Right atrium auricular region (tissue), 2 donors: ENCODE results near the gene KAT6B. TPM values are rescaled to one million over a fixed set of nuclear protein-coding genes. Genes with fewer than 3 reads are reported as not detected.

Experiments
- DNase-seq: peaks from one replicate; pipeline ENCODE4 v3.0.0-alpha.2; 2019; ENCODE audit warnings: low spot score
- H3K27ac ChIP-seq, 2 donors: fragments of 200-600 bp; sonication (generic); 1 replicate in 1 of 2; 2 replicates in 1 of 2; pipeline ENCODE4 v1.5.1; 2016 to 2019
- H3K27me3 ChIP-seq, 2 donors: fragments of 200-600 bp; sonication (generic); one replicate each; pipeline versions ENCODE4 v1.5.1 to v1.6.0; 2017 to 2019
- H3K36me3 ChIP-seq: fragments of 200-600 bp; sonication (generic); one replicate; pipeline ENCODE4 v1.5.1; 2016
- H3K4me1 ChIP-seq, 2 donors: fragments of 200-600 bp; sonication (generic); one replicate each; pipeline versions ENCODE4 v1.5.1 to v1.6.0; 2017 to 2019
- H3K4me3 ChIP-seq, 2 donors: fragments of 200-600 bp; sonication (generic); 1 replicate in 1 of 2; 2 replicates in 1 of 2; pipeline ENCODE4 v1.5.1; 2017 to 2019; ENCODE audit warnings: mild to moderate bottlenecking in 1 of 2, moderate library complexity in 1 of 2
- H3K9me3 ChIP-seq, 2 donors: fragments of 200-600 bp; sonication (generic); one replicate each; pipeline ENCODE4 v1.5.1; 2019
- CTCF ChIP-seq, 2 donors: fragments of 200-600 bp; sonication (generic); IDR thresholded peaks; one replicate each; pipeline ENCODE4 v1.5.1; 2019; ENCODE audit warnings: antibody characterized with exemption in 2 of 2
- total RNA-seq, 2 donors: library from RNA; depleted of rRNA; stranded (reverse); fragments of >200 nt; gene quantifications; one replicate each; pipeline ENCODE4 v1.1.0, GENCODE V29; 2016

KAT6B gene
- total RNA-seq, 2 donors from 2014 or later: 42.7 to 43.5 TPM

- H3K4me1 ChIP-seq: peaks cover 0 to 8% of the 10 kb centered on the region in 2 donors
- peaks cover 55% of the 10 kb centered on the region for H3K36me3 ChIP-seq
- H3K9me3 ChIP-seq: no peaks in the 10 kb centered on the region
- no peak overlapping the region for H3K27ac ChIP-seq
- H3K4me3 ChIP-seq: no peak overlapping the region
- no peak for DNase-seq
- H3K27me3 ChIP-seq: no peaks in the 10 kb centered on the region
- no peak for TF ChIP-seq CTCF (IDR thresholded peaks at IDR 0.05)
Observed at GRCh38 chr10:75029420-75029819, 203.0 kb downstream of the KAT6B start.

- no peak for DNase-seq
- Histone ChIP-seq H3K27ac (no peak overlapping the region), H3K27me3 (no peaks in the 10 kb centered on the region), H3K9me3 (no peaks in the 10 kb centered on the region), H3K4me1 (peaks cover 0 to 8% of the 10 kb centered on the region in 2 donors), H3K4me3 (no peak overlapping the region), H3K36me3 (peaks cover 54% of the 10 kb centered on the region)
- TF ChIP-seq CTCF (IDR thresholded peaks at IDR 0.05): no peak
Observed at GRCh38 chr10:75029857-75030256, 203.5 kb downstream of the KAT6B start.

- Histone ChIP-seq H3K9me3 (no peaks in the 10 kb centered on the region), H3K27ac (no peak overlapping the region), H3K36me3 (peaks cover 49% of the 10 kb centered on the region), H3K4me1 (peaks cover 0 to 14% of the 10 kb centered on the region in 2 donors), H3K4me3 (no peak overlapping the region), H3K27me3 (no peaks in the 10 kb centered on the region)
- TF ChIP-seq CTCF (IDR thresholded peaks at IDR 0.05): no peak
- no peak for DNase-seq
Observed at GRCh38 chr10:75030371-75030770, 204.0 kb downstream of the KAT6B start.

- Histone ChIP-seq H3K27me3 (no peaks in the 10 kb centered on the region), H3K9me3 (no peaks in the 10 kb centered on the region), H3K27ac (no peak overlapping the region), H3K36me3 (peaks cover 31% of the 10 kb centered on the region), H3K4me3 (no peak overlapping the region), H3K4me1 (peaks cover 0 to 16% of the 10 kb centered on the region in 2 donors)
- no peak for TF ChIP-seq CTCF (IDR thresholded peaks at IDR 0.05)
- DNase-seq: no peak
Observed at GRCh38 chr10:75032119-75032518, 205.7 kb downstream of the KAT6B start.

GRCh38 chr10:75032813-75033212, 206.4 kb downstream of the KAT6B start:
- Histone ChIP-seq H3K4me3 (no peak overlapping the region), H3K27ac (no peak overlapping the region), H3K9me3 (no peaks in the 10 kb centered on the region), H3K36me3 (peaks cover 24% of the 10 kb centered on the region), H3K4me1 (peaks cover 0 to 19% of the 10 kb centered on the region in 2 donors), H3K27me3 (no peaks in the 10 kb centered on the region)
- DNase-seq: no peak
- TF ChIP-seq CTCF (IDR thresholded peaks at IDR 0.05): no peak

GRCh38 chr10:75033399-75034130, 207.2 kb downstream of the KAT6B start:
- H3K27ac ChIP-seq: peak overlapping the region; percentile 45 to 61
- no peak overlapping the region for H3K4me3 ChIP-seq

More at GRCh38 chr10:75033399-75034130, 207.2 kb downstream of the KAT6B start:
- H3K4me1 ChIP-seq: peaks cover 0 to 26% of the 10 kb centered on the region in 2 donors
- no peak for TF ChIP-seq CTCF (IDR thresholded peaks at IDR 0.05)
- DNase-seq: no peak
- no peaks in the 10 kb centered on the region for H3K9me3 ChIP-seq
- H3K27me3 ChIP-seq: no peaks in the 10 kb centered on the region
- H3K36me3 ChIP-seq: peaks cover 24% of the 10 kb centered on the region
